NOMO-1 (cell line): ENCODE results near the gene DCUN1D2.

Experiments used
- DNase-seq, 2 experiments: peaks; one replicate each; lab custom pipeline; 2025; ENCODE audit not compliant: unreplicated experiment in 2 of 2; lab: John Stamatoyannopoulos, UW

Gene DCUN1D2

DNA sequence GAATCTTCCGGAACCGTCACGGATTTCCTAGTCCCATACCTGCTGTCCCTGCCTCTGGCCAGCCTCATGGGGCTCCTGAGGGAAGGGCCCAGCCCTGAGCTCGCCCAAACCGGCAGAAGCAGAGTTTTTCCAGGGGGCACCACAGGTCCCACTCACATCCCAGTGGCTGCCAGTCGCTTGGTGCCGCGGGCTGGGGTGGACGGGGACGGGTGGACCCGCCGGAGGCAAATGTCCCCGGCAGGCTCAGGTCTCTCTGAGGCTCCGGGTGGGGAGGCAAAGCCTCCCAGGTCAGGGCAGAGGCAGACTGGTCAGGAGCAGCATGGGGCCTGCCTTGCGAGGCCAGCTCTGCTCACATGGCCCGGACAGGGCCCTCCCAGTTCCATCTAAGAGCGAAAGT lies 62.0 kb downstream of the DCUN1D2 start:
- DNase-seq = no peak

DNA sequence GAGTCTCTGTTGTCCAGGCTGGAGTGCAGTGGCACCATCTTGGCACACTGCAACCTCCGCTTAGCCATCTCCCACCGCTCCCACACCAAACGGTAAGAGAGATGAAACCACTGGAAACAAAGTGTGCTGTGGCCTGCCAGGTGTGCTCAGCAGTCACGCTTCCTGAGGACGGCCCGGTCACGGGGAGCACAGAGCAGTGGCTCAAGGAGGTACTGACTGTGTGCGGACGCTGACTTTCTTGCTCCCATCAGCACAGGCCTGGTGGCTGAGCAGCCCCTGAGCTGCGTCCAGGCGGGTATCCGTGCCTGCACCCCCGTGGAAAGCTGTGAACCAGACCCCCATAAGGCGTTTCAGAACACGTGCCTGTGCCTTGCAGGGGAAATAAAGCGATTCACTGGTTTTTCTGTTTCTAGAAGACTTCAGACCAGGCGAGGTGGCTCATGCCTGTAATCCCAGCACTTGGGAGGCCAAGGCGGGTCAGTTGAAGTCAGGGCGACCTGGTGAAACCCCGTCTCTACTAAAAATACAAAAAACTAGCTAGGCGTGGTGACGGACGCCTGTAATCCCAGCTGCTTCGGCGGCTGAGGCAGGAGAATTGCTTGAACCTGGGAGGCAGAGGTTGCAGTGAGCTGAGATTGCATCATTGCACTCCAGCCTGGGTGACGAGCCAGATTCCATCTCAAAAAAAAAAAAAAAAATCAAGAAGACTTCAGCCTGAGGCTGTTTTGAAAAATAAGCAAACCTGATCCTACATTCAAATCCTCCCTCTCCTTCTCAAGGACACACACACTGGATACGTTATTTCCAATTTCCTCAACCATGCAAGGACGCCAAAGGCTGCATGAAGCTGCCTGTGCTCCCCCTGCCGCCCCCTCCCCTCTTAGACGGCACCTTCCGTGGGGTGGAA lies 62.7 kb downstream of the DCUN1D2 start:
- DNase-seq = no peak

DNA sequence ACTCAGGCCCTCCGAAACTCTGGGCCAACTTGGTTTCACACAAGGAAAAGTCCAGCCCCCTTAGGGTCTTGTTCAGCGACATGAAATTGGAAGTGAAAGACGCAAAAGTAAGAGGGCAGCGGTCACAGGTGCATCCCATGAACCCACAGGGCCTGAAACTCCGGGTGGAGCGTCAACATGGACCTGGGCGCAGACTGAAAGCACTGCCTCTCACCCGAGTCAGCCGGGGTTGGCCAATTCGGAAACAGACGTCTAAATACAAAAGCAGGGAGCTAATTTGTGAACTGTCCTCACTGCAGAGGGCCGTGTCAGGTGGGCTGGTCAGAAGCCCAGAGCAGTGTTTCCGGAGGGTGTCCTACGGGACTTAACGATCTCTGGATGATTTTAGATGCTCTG lies 63.9 kb downstream of the DCUN1D2 start:
- DNase-seq = no peak

DNA sequence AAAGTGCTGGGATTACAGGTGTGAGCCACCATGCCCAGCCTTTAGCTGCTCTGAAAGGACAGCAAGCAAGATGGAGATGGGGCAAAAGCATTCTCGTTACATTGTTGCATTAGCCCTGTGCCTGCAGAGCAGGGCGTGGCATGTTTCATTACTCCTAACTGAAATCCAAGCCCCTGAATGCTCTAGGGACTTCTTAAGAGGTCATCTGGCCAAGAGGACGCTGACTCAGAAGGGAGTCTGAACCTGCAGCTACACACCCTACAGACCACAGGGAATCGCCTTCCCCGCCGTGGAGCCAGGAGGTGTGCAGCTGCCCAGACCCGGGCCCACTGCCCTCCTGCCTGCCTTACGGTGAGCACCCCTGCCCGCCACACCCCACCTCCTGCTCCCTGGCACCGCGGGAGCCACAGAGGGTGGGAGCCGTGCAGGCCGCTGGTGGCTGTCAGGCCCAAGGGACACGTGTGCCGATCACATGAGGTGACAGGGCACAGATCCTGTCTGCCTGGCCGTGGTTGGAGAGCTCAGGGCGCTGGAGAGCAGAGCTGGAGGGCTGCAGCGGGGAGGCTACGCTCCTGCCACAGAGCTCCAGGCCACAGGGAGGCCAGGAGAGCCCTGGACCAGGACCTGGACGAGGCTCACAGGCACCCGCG lies 64.4 kb downstream of the DCUN1D2 start:
- DNase-seq = no peak

DNA sequence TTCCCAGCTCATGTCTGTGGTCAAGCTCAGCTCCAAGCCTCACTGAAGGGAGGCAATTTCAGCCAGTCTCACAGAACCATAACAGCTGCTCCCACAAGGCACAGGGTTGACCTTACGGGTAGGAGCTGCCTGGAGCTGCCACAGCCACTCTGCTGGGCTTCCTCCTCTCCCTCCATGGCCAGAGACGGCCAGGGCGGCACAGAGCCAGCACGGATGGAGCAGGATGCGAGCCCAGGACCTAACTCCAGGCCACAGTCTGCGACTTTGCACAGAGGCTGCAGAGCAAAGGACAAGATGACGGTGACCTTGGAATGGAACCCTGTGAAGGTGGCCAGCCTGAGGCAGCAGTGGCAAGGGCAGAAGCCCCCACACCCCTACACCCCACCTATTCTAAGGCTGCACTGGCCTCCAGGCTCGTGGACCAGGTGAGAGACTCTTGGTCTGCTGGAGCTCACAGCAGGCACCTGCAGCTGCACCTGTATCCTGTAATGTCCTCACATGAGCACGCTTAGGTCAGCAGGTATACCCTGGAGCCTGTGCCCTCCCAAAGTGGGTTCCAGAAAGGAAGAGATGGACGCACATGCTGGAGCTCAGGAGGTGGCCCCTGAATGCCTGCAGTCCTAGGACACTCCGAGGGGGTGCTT lies 66.9 kb downstream of the DCUN1D2 start:
- DNase-seq = no peak

DNA sequence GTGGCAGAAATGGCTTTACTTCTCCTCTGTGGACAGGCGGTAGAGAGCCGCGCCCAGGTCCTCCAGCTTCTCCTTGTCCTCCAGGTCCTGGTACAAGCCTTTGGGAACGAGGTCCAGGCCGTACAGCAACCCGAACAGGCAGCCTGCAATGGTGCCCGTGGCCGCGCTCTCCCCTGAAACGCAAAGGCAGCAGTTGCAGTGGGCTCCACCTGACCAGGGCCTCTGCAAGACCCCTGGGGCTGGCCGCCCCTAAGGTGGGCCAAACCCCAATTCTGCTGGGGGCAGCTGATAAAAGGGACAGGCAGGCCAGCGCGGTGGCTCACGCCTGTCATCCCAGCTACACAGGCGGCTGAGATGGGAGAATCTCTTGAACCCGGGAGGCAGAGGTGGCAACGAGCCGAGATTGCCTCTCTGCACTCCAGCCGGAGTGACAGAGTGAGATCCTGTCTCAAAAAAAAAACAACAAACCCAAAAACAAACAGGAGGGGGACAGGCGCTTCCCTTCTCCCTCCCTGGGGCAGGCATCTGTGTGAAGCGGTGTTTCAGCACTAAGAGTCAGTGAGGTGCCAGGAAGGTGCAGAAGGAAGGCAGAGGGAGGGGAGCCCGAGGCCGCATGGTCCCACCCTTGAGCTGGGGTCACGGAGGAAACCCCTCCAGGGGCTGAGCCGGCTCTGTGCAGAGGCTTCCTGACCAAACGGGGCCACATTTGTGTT lies 67.5 kb downstream of the DCUN1D2 start:
- DNase-seq = no peak

DNA sequence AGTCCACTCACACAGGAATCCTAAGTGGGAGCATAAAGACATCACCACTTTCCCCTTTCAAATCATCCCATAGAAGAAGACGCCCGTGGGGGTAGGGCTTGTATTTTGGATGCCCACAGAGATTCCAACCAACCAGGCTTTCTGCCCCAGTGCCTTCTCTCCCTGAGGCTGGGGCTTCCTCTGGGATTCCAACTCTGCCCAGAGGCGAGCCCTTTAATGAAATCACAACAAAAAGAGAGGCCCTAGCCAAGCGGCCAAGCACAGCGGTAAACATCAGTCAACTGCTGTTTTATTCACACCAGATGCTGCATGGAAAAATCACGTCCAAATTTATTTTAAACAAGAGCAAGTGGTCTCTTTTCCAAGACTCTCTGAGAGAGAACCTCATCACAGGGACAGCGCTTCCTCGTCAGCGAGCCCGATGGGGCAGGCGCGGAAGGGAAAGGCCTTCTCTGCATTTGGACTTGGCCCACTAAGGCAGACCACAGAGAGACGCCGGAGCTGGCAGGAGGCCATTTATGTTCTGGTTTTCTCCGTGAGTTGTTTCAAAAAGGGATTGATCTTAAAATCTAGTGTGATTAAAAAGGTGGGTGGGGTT lies 68.7 kb downstream of the DCUN1D2 start:
- no peak for DNase-seq

DNA sequence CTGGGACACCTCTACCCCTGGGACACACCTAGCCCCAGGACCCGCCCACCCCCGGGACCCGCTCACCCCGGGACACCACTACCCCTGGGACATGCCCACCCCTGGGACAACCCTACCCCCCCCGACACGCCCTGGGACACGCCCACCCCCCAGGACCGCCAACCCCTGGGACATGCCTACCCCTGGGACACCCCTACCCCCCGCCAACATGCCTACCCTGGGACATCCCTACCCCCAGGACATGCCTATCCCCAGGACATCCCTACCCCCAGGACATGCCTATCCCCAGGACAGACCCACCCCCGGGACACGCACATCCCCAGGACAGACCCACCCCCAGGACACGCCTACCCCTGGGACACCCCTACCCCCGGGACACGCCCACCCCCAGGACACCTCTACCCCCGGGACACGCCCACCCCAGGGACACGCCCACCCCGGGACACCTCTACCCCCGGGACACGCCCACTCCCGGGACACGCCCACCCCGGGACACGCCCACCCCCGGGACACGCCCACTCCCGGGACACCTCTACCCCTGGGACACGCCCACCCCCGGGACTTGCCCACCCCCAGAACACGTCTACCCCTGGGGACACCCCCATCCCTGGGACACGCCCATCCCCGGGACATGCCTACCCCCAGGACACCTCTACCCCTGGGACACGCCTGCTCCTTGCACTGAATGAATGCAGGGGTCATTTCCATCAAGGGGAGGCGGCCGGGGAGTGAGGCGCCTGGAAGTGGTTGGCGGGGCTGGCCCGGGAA lies 69.5 kb downstream of the DCUN1D2 start:
- no peak for DNase-seq

DNA sequence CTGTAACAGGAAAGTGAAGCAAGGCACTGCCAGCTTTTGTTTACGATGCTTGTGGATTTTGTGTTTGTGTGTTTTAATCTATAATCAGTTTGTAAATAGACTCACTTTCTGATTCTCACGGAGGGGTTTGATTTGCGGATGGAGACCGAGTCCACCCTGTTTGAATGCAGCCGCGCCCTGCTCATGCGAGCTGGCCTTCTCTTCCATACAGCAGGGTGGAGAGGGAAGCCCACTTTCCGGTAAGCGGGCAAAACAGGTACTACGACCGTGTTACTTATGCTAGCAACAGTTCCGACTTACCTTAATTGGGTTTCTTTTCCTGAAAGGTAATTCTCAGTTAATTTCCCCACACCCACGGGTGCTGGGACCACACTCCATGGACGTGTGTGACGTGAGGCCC lies 70.3 kb downstream of the DCUN1D2 start:
- no peak for DNase-seq

DNA sequence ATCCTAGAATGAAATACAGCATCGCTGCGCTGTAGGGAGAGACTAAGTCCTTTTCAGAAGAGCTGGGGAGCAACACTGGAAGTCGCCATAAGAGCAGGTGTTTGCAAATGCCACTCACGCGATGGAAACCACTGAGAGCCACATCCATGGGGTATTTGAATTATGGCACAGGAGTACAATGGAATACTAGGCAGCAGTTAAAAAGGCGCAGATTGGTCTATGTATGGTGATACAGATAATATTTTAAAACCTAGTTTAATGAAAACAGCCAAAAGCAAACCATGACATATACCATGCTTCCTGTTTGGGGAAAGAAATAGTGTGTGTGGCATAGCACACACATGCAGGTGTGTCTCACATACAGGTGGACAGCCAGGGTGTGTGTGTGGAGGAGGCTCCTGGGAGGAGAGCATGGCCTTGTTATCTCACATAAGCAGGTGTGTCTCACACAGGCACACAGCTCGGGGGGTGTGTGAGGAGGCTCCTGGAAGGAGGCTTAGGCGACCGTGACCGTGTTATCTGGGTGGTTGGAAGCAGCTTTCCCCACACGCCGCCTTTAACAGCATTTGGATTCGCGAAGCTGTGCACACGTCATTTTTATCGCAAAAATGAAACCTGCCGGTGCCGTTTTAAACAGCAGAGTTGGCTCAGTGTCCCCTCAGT lies 70.8 kb downstream of the DCUN1D2 start:
- no peak for DNase-seq

DNA sequence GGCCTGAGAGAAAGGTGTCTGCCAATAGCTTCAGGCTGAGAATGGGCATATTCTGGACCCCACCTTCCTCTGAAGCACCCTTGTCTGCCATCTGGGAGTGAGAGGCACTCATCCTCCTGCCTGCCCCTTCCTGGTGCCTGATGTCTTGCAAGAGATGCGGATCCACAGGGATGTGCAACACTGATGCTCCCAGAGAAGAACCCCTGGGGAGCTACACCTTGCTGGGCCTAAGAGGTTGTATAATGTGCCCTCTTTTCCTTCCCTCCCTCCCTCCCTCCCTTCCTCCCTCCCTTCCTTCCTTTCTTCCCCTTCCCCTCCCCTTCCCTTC lies 71.8 kb downstream of the DCUN1D2 start:
- DNase-seq = no peak

DNA sequence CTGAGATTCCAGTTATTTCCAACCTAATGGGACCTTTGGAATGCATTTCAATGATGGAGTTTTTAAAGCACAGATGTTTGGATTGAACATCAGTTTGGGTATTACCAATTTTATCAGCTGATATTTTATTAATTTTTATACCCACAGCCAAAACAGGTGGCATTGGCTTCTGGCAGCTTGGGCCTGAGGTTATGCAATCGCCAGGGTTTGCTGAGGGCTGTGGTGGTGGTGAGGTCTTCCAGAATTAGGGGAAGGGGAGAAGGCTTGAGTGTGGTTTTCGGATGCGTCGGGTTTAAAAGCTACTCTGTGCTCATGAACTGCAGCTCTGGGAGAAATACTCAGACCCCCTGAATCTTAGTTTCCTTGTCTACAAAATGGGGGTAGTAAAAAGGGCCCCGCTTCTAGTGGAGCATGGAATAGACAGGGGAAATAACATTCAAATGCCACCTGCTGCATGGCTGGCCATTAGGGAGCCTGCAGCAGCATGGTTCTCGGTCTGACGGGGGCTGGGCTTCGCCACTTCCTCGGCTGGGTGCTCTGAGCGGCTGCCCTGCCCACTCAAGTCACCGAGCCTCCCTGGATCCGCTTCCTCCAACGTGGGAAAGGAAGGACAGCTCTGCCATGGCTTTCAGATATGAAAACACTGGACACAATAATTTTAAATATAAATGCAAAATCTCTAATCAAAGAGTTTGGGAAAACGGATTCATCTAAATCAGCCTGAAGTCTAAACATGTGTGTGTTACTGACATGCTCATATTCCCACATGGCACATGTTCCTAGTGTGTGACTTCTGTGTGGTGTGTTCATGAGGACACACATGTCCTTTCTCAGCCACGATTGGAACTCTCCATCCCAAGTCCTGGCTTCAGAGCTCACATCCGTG lies 72.4 kb downstream of the DCUN1D2 start:
- no peak for DNase-seq

DNA sequence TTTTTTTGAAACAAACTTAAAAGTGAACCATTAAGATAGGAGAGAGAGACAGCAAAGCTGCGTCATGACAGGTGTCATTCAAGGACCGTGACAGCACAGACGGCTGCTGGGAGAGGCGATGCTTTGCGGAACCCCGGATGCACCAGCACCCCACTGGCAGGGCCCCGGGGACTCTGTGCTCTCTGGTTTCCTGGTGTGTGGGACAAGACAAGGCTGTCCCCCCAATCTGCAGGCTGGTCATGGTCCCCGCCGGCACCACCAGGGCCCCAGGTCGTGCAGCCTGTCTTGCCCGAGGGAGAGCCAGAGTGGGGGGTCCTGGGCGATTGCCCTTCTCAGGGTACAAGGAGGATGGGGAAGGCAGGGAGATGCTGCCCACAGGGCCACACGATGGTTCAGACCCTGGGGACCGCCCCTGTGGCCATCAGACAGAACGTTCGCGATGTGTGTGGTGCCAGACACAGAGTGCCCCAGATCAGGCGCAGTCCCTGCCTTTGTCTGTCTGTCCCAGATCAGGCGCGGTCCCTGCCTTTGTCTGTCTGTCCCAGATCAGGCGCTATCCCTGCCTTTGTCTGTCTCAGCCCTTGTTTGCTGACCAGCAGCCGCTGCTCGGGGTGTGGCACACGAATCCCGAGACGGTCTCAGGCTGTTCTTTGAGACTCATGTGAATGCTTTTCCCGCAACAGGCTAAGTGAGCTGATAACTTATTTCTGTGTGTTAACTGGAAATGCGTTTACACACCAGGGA lies 73.3 kb downstream of the DCUN1D2 start:
- no peak for DNase-seq

DNA sequence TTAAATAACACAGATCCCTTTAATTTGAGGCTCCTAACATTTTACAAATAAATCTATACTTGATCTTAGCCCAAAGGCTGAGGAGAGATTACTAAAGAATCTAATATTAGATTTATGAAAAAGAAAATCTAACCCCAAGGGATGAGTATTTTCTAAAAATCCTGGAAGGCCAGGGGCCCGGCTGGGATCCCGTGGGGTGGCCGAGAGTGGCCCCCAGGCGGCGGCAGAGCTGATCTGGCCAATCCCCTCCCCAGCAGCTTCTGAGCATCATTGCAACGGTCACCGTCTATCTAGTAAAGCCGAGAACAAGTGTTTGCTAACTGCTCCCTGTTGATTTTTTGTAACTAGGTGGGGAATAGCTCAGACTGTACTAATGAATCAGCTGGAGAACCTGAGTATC lies 74.7 kb downstream of the DCUN1D2 start:
- no peak for DNase-seq

DNA sequence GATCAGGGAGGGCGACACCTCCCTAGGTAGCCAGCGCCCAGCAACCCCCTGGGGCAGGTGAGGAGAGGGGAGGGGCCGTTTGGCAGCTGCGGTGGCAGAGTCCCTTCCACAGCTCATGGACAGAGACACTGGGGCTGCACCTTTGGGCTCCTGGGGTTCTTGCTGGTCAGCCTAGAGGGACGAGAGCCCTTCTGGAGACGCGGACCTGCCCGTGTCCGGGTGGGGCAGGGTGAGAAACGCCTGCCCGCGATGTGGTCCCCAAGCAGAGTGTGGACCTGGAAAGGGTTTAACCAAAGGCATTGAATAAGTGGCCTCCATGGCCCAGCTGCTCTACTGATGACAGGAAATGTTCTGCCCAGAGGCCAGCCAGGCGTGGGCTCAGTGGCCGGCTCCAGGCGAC lies 75.5 kb downstream of the DCUN1D2 start:
- no peak for DNase-seq

DNA sequence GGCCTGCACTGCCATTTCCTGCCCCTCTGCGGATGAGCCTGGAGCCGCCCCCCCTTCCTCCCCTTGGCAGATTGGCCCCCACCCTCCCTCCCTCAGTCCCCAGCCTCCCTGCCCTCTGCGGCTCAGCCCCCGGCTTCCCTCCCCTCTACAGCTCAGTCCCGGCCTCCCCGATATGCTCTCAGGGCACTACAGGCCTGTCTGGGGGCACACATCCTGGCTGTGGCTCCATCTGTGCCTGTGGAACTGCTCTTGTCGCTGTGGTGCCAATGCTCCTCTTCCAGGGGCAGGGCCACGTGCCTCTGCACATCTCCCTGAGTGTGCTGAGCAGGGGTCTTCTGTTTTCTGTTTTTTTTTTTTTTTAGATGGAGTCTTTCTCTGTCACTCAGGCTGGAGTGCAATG lies 76.2 kb downstream of the DCUN1D2 start:
- DNase-seq = no peak

DNA sequence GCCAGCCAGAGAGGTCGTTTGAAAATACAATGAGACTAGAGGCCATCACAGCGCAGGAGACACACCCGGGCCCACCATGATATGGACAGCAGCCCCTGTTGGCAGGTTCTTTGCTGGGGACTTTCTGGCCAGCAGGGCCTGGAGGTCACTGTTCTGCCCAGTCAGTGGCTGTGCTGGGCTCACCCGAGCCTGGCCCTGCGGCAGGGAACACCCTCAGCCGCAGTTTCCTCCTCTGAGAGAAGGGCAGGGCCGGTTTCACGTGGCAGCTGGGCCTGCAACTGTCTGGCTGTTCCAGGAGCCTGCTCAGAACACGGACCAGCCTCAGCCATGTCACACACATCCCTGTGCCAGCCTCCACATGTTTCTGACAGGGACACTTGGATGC lies 76.6 kb downstream of the DCUN1D2 start:
- DNase-seq = peak in 1 of 2 experiments; percentile 14
